Measurements from ENCODE around the gene PDXDC1.
A peak's percentile ranks its signal among the peaks of the same experiment; 100 is the strongest.
"Not testable (repeated sequence)": the region's sequence is repeated elsewhere in the genome, so short reads cannot be mapped to it uniquely, and the experiment has no call there.

PDXDC1 gene

GRCh38 chr16:15038689-15039088, 63.9 kb downstream of the PDXDC1 start:
- DNase-seq = no peak

- peak; percentile 91 to 96 (median 95) for DNase-seq
Measured at GRCh38 chr16:15041271-15042004, 66.6 kb downstream of the PDXDC1 start.

- DNase-seq = no peak
Measured at GRCh38 chr16:15043344-15043743, 68.5 kb downstream of the PDXDC1 start.

- DNase-seq = no peak
Measured at GRCh38 chr16:15044286-15044685, 69.5 kb downstream of the PDXDC1 start.

GRCh38 chr16:15045270-15045669, 70.4 kb downstream of the PDXDC1 start:
- not testable (repeated sequence) for DNase-seq

GRCh38 chr16:15046692-15047376, 72.0 kb downstream of the PDXDC1 start:
- DNase-seq = no peak

GRCh38 chr16:15049581-15050180, 74.9 kb downstream of the PDXDC1 start:
- DNase-seq = no peak

GRCh38 chr16:15050440-15050839, 75.6 kb downstream of the PDXDC1 start:
- not testable (repeated sequence) for DNase-seq

- DNase-seq = peak in 3 of 4 experiments; percentile 16 to 31 (median 29)
Measured at GRCh38 chr16:15051387-15051951, 76.6 kb downstream of the PDXDC1 start.

GRCh38 chr16:15052747-15053476, 78.1 kb downstream of the PDXDC1 start:
- DNase-seq = peak; percentile 77 to 94 (median 84)

- peak; percentile 26 to 73 (median 54) for DNase-seq
Measured at GRCh38 chr16:15053904-15054303, 79.1 kb downstream of the PDXDC1 start.

- DNase-seq = peak in 1 of 4 experiments; percentile 24
Measured at GRCh38 chr16:15054357-15055140, 79.7 kb downstream of the PDXDC1 start.

- peak; percentile 40 to 70 (median 52) for DNase-seq
Measured at GRCh38 chr16:15055141-15056053, 80.6 kb downstream of the PDXDC1 start.

- DNase-seq = no peak
Measured at GRCh38 chr16:15057681-15058417, 83.0 kb downstream of the PDXDC1 start.

- no peak for DNase-seq
Measured at GRCh38 chr16:15059324-15059723, 84.5 kb downstream of the PDXDC1 start.

- peak in 1 of 4 experiments; percentile 24 for DNase-seq
Measured at GRCh38 chr16:15062085-15062810, 87.4 kb downstream of the PDXDC1 start.

GRCh38 chr16:15065961-15066360, 91.1 kb downstream of the PDXDC1 start:
- not testable (repeated sequence) for DNase-seq

- not testable (repeated sequence) for DNase-seq
Measured at GRCh38 chr16:15066690-15067089, 91.9 kb downstream of the PDXDC1 start.

- DNase-seq = not testable (repeated sequence)
Measured at GRCh38 chr16:15071013-15071412, 96.2 kb downstream of the PDXDC1 start.
